ENCODE measurements around the gene LAMTOR4. TPM values are rescaled to one million over a fixed set of nuclear protein-coding genes. Genes with fewer than 3 reads are reported as not detected.

Gene LAMTOR4
- total RNA-seq, 2 experiments from 2014 or later = 108 to 116 TPM

DNA sequence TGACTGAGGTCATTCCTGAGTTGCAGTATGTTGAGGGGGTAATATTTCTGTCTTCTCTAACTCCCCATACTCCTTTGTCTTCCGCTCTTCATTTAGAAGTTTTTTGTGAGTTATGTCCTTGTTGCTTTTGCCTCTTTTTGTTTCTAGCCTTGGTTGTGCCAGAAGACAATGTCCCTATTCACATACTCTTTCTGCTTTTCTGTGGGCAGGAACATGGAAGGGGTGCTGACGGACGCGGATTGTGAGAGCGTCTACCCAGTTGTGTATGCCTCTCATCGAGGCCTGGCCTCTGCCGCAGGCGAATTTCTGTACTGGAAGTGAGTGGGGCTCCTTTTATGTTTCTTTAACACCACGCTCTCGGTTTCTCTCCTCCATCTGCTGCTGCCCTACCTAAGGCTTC lies 49.5 kb downstream of the LAMTOR4 start:
- Mint-ChIP-seq H3K27me3 (no peaks in the 10 kb centered on the region), H3K27ac (no peak overlapping the region), H3K4me1 (ENCODE audit: low read depth) (peaks cover 13% of the 10 kb centered on the region), H3K4me3 (no peak overlapping the region), H3K9me3 (no peaks in the 10 kb centered on the region), H3K36me3 (ENCODE audit: low read depth) (no peaks in the 10 kb centered on the region)
- POLR2A ChIA-PET = no interaction called here
- ATAC-seq = no peak
- CTCF ChIA-PET = interaction anchor here (2.2 kb wide), 1 partner anchor 65 kb away, joined by 8 read pairs; no protein-coding TSS in a partner anchor
- no peak for DNase-seq
- intact Hi-C loops (cut with micrococcal nuclease) = no loop called here
- TF ChIP-seq, protein P1, sequence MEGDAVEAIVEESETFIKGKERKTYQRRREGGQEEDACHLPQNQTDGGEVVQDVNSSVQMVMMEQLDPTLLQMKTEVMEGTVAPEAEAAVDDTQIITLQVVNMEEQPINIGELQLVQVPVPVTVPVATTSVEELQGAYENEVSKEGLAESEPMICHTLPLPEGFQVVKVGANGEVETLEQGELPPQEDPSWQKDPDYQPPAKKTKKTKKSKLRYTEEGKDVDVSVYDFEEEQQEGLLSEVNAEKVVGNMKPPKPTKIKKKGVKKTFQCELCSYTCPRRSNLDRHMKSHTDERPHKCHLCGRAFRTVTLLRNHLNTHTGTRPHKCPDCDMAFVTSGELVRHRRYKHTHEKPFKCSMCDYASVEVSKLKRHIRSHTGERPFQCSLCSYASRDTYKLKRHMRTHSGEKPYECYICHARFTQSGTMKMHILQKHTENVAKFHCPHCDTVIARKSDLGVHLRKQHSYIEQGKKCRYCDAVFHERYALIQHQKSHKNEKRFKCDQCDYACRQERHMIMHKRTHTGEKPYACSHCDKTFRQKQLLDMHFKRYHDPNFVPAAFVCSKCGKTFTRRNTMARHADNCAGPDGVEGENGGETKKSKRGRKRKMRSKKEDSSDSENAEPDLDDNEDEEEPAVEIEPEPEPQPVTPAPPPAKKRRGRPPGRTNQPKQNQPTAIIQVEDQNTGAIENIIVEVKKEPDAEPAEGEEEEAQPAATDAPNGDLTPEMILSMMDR (IDR thresholded peaks at IDR 0.05) = no peak

- ATAC-seq = no peak
- Mint-ChIP-seq H3K36me3 (ENCODE audit: low read depth) (no peaks in the 10 kb centered on the region), H3K9me3 (no peaks in the 10 kb centered on the region), H3K27me3 (no peaks in the 10 kb centered on the region), H3K4me3 (no peak overlapping the region), H3K27ac (no peak overlapping the region), H3K4me1 (ENCODE audit: low read depth) (peaks cover 10% of the 10 kb centered on the region)
- no peak for DNase-seq
- intact Hi-C loops (cut with micrococcal nuclease) = no loop called here
- CTCF ChIA-PET = interaction anchor here (1.3 to 4.8 kb wide), 2 partner anchors 12 to 68 kb away, joined by 5 to 33 read pairs; no protein-coding TSS in a partner anchor
- TF ChIP-seq, protein P1 (IDR thresholded peaks at IDR 0.05) = no peak
- POLR2A ChIA-PET = interaction anchor here (0.6 kb wide), 1 partner anchor 31 kb away, joined by 3 read pairs; no protein-coding TSS in a partner anchor
Observed at GRCh38 chr7:100200693-100201092, 52.0 kb downstream of the LAMTOR4 start.

Small RNA genes within 50 kb of the gene (microRNA-seq; reads per million reads assigned to microRNA genes)
- gene MIR4658 (ENCODE audit: borderline microRNAs expressed, borderline replicate concordance) = not detected

Other genes with a start within 250 kb of the LAMTOR4 start
- 10 to 100 TPM; 22.2 to 22.3 TPM for gene TRIM4, start 229.4 kb upstream of the LAMTOR4 start, total RNA-seq
- under 1 TPM; 0.41 to 0.47 TPM for gene GJC3, start 219.3 kb upstream of the LAMTOR4 start, total RNA-seq
- gene AZGP1, start 172.9 kb upstream of the LAMTOR4 start, total RNA-seq = not detected
- gene ZKSCAN1, start 133.3 kb upstream of the LAMTOR4 start, total RNA-seq = 10 to 100 TPM; 41.9 to 47.3 TPM
- 1 to 10 TPM; 6.3 to 6.9 TPM for gene ZSCAN21, start 99.1 kb upstream of the LAMTOR4 start, total RNA-seq
- gene ZNF3, start 67.2 kb upstream of the LAMTOR4 start, total RNA-seq = 10 to 100 TPM; 16.4 to 18.9 TPM
- gene COPS6, start 59.9 kb upstream of the LAMTOR4 start, total RNA-seq = 10 to 100 TPM; 81.3 to 86.3 TPM
- 100 to 1,000 TPM; 456 to 476 TPM for gene MCM7, start 47.5 kb upstream of the LAMTOR4 start, total RNA-seq
- 10 to 100 TPM in 1 of 2 experiments, 1 to 10 TPM in 1; 9.8 to 10.9 TPM for gene AP4M1, start 47.3 kb upstream of the LAMTOR4 start, total RNA-seq
- gene TAF6, start 29.6 kb upstream of the LAMTOR4 start, total RNA-seq = 10 to 100 TPM; 48.6 to 55.3 TPM
- 10 to 100 TPM in 1 of 2 experiments, 1 to 10 TPM in 1; 9.8 to 10.4 TPM for gene CNPY4, start 29.3 kb upstream of the LAMTOR4 start, total RNA-seq
- gene MBLAC1, start 22.0 kb upstream of the LAMTOR4 start, total RNA-seq = 1 to 10 TPM; 1.9 to 2.1 TPM
- gene TRAPPC14, start 9.8 kb downstream of the LAMTOR4 start, total RNA-seq = 10 to 100 TPM; 15.7 to 17.4 TPM
- 1 to 10 TPM; 2.4 to 2.7 TPM for gene GAL3ST4, start 19.7 kb downstream of the LAMTOR4 start, total RNA-seq
- gene GPC2, start 28.5 kb downstream of the LAMTOR4 start, total RNA-seq = 1 to 10 TPM; 3.7 to 4.3 TPM
- 10 to 100 TPM; 13.2 to 15.8 TPM for gene STAG3, start 29.0 kb downstream of the LAMTOR4 start, total RNA-seq
- gene PVRIG, start 71.0 kb downstream of the LAMTOR4 start, total RNA-seq = 10 to 100 TPM; 29.8 to 30.2 TPM
- not detected for gene SPDYE3, start 158.8 kb downstream of the LAMTOR4 start, total RNA-seq
- 10 to 100 TPM; 43.7 to 46.8 TPM for gene PILRB, start 209.2 kb downstream of the LAMTOR4 start, total RNA-seq
- 1 to 10 TPM; 5.8 to 6.6 TPM for gene PILRA, start 224.6 kb downstream of the LAMTOR4 start, total RNA-seq